Right cardiac atrium (tissue), 5 donors: ENCODE results near the gene SYT14. TPM values are rescaled to one million over a fixed set of nuclear protein-coding genes. Genes with fewer than 3 reads are reported as not detected.

ENCODE experiments used
- ATAC-seq, 2 donors: fragments of 200-7000 bp; cut with Tn5 transposase; one replicate each; pipeline versions ENCODE4 v1.8.0 to v1.9.1; 2020; ENCODE audit warnings: moderate library complexity in 2 of 2, mild to moderate bottlenecking in 1 of 2
- DNase-seq, 3 donors: peaks; one replicate each; pipeline ENCODE4 v3.0.0-alpha.2; 2020
- H3K27ac ChIP-seq: one replicate; pipeline ENCODE4 v1.5.1; 2013; ENCODE audit warnings: mild to moderate bottlenecking, low read length, control low read depth, moderate library complexity
- H3K27me3 ChIP-seq: one replicate; pipeline ENCODE4 v1.6.1; 2013; ENCODE audit not compliant: control insufficient read depth, insufficient read depth
- H3K4me1 ChIP-seq: one replicate; pipeline ENCODE4 v1.6.1; 2013; ENCODE audit warnings: low read length; ENCODE audit not compliant: control insufficient read depth, insufficient read depth
- H3K4me3 ChIP-seq: one replicate; pipeline ENCODE4 v1.5.1; 2013; ENCODE audit warnings: low read length, control low read depth
- H3K9me3 ChIP-seq: one replicate; pipeline ENCODE4 v1.6.1; 2013; ENCODE audit warnings: low read length; ENCODE audit not compliant: control insufficient read depth
- WGBS: extraction: QIAGEN DNeasy Blood & Tissue Kit; methylation state at CpG from one replicate; pipeline ENCODE4 v1.1.7; 2013; 5-methylcytosine and 5-hydroxymethylcytosine counted together
- intact Hi-C, 4 donors: fragments of 100-400 bp; cut with DNase I; formaldehyde crosslinking; loops; one replicate each; pipeline versions ENCODE4 v1.11.0 to v1.14.0; 2022 to 2023
- polyA plus RNA-seq: library from polyadenylated mRNA; stranded (reverse); fragments of 200-250 nt; gene quantifications from one replicate; pipeline ENCODE4 v1.2.3, GENCODE V29; 2013
- total RNA-seq, 4 donors: library from RNA; stranded (reverse); fragmentation: NEBNext Ultra II Directional; extraction: Animal tissue kit (Norgen Biotek cat#: 25700); gene quantifications; one replicate each; pipeline ENCODE4 v1.2.1, GENCODE V29; 2021
- donor health status: healthy with polysubstance abuse.
- donor health status: DM: no; HTN: yes; CAD: no.
- donor health status: DM: no; HTN: no; CAD: no.
- donor health status: DM: no; HTN: yes; CAD: no; lungs with severe emphysema.
- donor health status: DM: yes; HTN: yes; CAD: no.

SYT14 gene
- total and polyA plus RNA-seq, 5 donors: under 0.01 to 0.09 TPM; not detected in 3

GRCh38 chr1:210200124-210200736, 262.2 kb downstream of the SYT14 start:
- WGBS: 60% methylated on average over 3 of the region's 3 CpGs

GRCh38 chr1:210201681-210202080, 263.7 kb downstream of the SYT14 start:
- intact Hi-C loops: no loop called here
- DNase-seq: no peak
- H3K4me3 ChIP-seq: no peak overlapping the region
- H3K4me1 ChIP-seq: no peaks in the 10 kb centered on the region
- no peak overlapping the region for H3K27ac ChIP-seq
- WGBS: 48% methylated on average over 3 of the region's 3 CpGs
- no peaks in the 10 kb centered on the region for H3K27me3 ChIP-seq
- H3K9me3 ChIP-seq: no peaks in the 10 kb centered on the region
- ATAC-seq: no peak

More at GRCh38 chr1:210200124-210200736, 262.2 kb downstream of the SYT14 start:
- DNase-seq: no peak
- no peaks in the 10 kb centered on the region for H3K27me3 ChIP-seq
- no peak for ATAC-seq
- H3K4me3 ChIP-seq: no peak overlapping the region
- intact Hi-C loops: no loop called here
- no peaks in the 10 kb centered on the region for H3K4me1 ChIP-seq
- no peak overlapping the region for H3K27ac ChIP-seq
- H3K9me3 ChIP-seq: peaks cover 2% of the 10 kb centered on the region

- Histone ChIP-seq H3K9me3 (no peaks in the 10 kb centered on the region), H3K4me1 (no peaks in the 10 kb centered on the region), H3K4me3 (no peak overlapping the region), H3K27ac (no peak overlapping the region), H3K27me3 (no peaks in the 10 kb centered on the region)
- DNase-seq (no peak), ATAC-seq (no peak)
- WGBS: 89% methylated on average over 2 of the region's 2 CpGs
- intact Hi-C loops: no loop called here
Measured at GRCh38 chr1:210207597-210208450, 269.8 kb downstream of the SYT14 start.

- H3K27ac ChIP-seq: no peak overlapping the region
- no peak for ATAC-seq
- 75% methylated on average over 8 of the region's 8 CpGs for WGBS
Measured at GRCh38 chr1:210213335-210213734, 275.3 kb downstream of the SYT14 start.

GRCh38 chr1:210214573-210215409, 276.8 kb downstream of the SYT14 start:
- Histone ChIP-seq H3K4me3 (no peak overlapping the region), H3K9me3 (no peaks in the 10 kb centered on the region), H3K27me3 (no peaks in the 10 kb centered on the region), H3K27ac (no peak overlapping the region), H3K4me1 (no peaks in the 10 kb centered on the region)
- intact Hi-C loops: no loop called here
- ATAC-seq: no peak
- 71% methylated on average over 4 of the region's 4 CpGs for WGBS
- DNase-seq: no peak

More at GRCh38 chr1:210213335-210213734, 275.3 kb downstream of the SYT14 start:
- H3K9me3 ChIP-seq: no peaks in the 10 kb centered on the region
- DNase-seq: no peak
- H3K4me1 ChIP-seq: no peaks in the 10 kb centered on the region
- H3K4me3 ChIP-seq: no peak overlapping the region
- intact Hi-C loops: no loop called here
- H3K27me3 ChIP-seq: no peaks in the 10 kb centered on the region

GRCh38 chr1:210217482-210217881, 279.5 kb downstream of the SYT14 start:
- no peak for DNase-seq
- H3K4me3 ChIP-seq: no peak overlapping the region
- no peaks in the 10 kb centered on the region for H3K9me3 ChIP-seq
- WGBS: 85% methylated on average over 5 of the region's 5 CpGs
- H3K27me3 ChIP-seq: no peaks in the 10 kb centered on the region
- H3K4me1 ChIP-seq: no peaks in the 10 kb centered on the region
- H3K27ac ChIP-seq: no peak overlapping the region
- intact Hi-C loops: no loop called here
- no peak for ATAC-seq

- H3K27ac ChIP-seq: no peak overlapping the region
- no peaks in the 10 kb centered on the region for H3K4me1 ChIP-seq
- no peak overlapping the region for H3K4me3 ChIP-seq
- H3K9me3 ChIP-seq: no peaks in the 10 kb centered on the region
- intact Hi-C loops: no loop called here
- H3K27me3 ChIP-seq: no peaks in the 10 kb centered on the region
- WGBS: 81% methylated on average over 4 of the region's 4 CpGs
- DNase-seq (no peak), ATAC-seq (no peak)
Measured at GRCh38 chr1:210218047-210218446, 280.0 kb downstream of the SYT14 start.

Other genes with a start within 250 kb of the SYT14 start
- gene HSD11B1, start 233.4 kb upstream of the SYT14 start, total RNA-seq: 1 to 10 TPM; 1.0 to 4.3 (median 2.7) TPM
- gene HSD11B1, start 233.4 kb upstream of the SYT14 start, polyA plus RNA-seq: 1.5 TPM
- gene TRAF3IP3, start 182.2 kb upstream of the SYT14 start, total RNA-seq: 1 to 10 TPM in 3 of 4 donors, under 1 TPM in 1; 0.91 to 2.7 (median 1.4) TPM
- gene TRAF3IP3, start 182.2 kb upstream of the SYT14 start, polyA plus RNA-seq: 0.63 TPM
- gene C1orf74, start 153.7 kb upstream of the SYT14 start, total RNA-seq: 1 to 10 TPM; 1.9 to 3.3 (median 2.8) TPM
- 1.4 TPM for gene C1orf74, start 153.7 kb upstream of the SYT14 start, polyA plus RNA-seq
- gene IRF6, start 132.1 kb upstream of the SYT14 start, total RNA-seq: 10 to 100 TPM; 27.7 to 45.4 (median 36.4) TPM
- 22.6 TPM for gene IRF6, start 132.1 kb upstream of the SYT14 start, polyA plus RNA-seq
- 1 to 10 TPM; 2.3 to 3.1 (median 3.0) TPM for gene UTP25, start 110.2 kb upstream of the SYT14 start, total RNA-seq
- gene UTP25, start 110.2 kb upstream of the SYT14 start, polyA plus RNA-seq: 1.2 TPM